H1 (cell line): Measurements from ENCODE around the gene MYO15B.
A peak's percentile ranks its signal among the peaks of the same experiment; 100 is the strongest.

ENCODE experiments used
- EZH2 ChIP-seq: fragments of 200-600 bp; sonication (generic); IDR thresholded peaks from 2 replicates; pipeline ENCODE4 v1.7.1; 2012; ENCODE audit warnings: low read depth, mild to moderate bottlenecking, moderate library complexity, low read length, inconsistent platforms; ENCODE audit not compliant: severe bottlenecking
- GABPA ChIP-seq: IDR thresholded peaks from 2 replicates; pipeline ENCODE4 v1.6.1; 2011; ENCODE audit warnings: mild to moderate bottlenecking, low read length, moderate library complexity, borderline replicate concordance; ENCODE audit not compliant: insufficient read depth
- RFX5 ChIP-seq: IDR thresholded peaks from 2 replicates; pipeline ENCODE4 v1.6.1; 2011; ENCODE audit warnings: low read depth, low read length, improper control_type of control experiment, borderline replicate concordance
- SP2 ChIP-seq: IDR thresholded peaks from 2 replicates; pipeline ENCODE4 v1.6.1; 2012; ENCODE audit warnings: mild to moderate bottlenecking, low read length, inconsistent platforms
- TCF12 ChIP-seq: IDR thresholded peaks from 2 replicates; pipeline ENCODE4 v1.6.1; 2011; ENCODE audit warnings: low read depth, mild to moderate bottlenecking, low read length
- TF ChIP-seq, protein P1 (sequence below), 3 experiments: IDR thresholded peaks; 1 replicate in 2 of 3; 2 replicates in 1 of 3; pipeline versions ENCODE4 v1.5.1 to v1.6.1; 2011; ENCODE audit warnings: low read length in 3 of 3, mild to moderate bottlenecking in 3 of 3, inconsistent platforms in 2 of 3, low read depth in 1 of 3, moderate library complexity in 1 of 3; ENCODE audit not compliant: insufficient read depth in 1 of 3; ENCODE audit errors: control extremely low read depth in 1 of 3

DNA sequence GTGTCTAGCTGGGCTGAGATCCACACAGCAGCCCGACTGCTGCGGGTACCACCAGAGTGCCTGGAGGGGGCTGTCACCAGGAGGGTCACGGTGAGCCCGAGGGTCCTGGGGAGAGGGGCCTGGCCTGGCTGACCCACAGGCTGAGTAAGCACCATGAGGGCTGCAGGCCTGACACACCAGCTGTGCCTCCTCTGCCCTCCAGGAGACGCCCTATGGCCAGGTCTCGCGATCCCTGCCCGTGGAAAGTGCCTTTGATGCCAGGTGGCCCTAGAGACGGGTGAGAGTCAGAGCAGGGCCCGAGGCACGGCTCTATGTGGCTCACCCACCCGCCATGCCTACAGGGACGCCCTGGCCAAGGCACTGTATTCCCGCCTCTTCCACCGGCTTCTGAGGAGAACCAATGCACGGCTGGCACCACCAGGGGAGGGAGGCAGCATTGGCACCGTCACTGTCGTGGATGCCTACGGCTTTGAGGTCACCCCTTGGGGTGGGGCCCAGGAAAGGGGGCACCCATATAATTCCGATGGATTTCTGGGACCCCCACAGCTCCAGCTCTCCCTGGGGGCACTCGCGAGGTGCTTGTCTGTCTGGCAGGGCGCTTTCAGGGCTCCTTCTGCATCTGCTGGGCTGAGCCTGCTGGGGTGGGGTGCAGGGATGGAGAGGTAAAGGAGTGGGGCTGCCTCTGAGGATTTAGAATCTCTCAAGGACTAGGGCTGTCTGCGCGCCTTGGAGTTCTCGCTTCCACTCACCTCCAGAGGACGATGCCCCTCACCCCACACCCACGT is 7.1 kb downstream of the MYO15B start:
- TF ChIP-seq, protein P1, sequence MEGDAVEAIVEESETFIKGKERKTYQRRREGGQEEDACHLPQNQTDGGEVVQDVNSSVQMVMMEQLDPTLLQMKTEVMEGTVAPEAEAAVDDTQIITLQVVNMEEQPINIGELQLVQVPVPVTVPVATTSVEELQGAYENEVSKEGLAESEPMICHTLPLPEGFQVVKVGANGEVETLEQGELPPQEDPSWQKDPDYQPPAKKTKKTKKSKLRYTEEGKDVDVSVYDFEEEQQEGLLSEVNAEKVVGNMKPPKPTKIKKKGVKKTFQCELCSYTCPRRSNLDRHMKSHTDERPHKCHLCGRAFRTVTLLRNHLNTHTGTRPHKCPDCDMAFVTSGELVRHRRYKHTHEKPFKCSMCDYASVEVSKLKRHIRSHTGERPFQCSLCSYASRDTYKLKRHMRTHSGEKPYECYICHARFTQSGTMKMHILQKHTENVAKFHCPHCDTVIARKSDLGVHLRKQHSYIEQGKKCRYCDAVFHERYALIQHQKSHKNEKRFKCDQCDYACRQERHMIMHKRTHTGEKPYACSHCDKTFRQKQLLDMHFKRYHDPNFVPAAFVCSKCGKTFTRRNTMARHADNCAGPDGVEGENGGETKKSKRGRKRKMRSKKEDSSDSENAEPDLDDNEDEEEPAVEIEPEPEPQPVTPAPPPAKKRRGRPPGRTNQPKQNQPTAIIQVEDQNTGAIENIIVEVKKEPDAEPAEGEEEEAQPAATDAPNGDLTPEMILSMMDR (IDR thresholded peaks at IDR 0.05; ENCODE audit: control extremely low read depth in 1 of 3, insufficient read depth in 1 of 3, low read depth in 1 of 3, low read length in 3 of 3), result peak; percentile 18 to 53 (median 31); a peak in 3 of 4 replicates
- no peak for TF ChIP-seq RFX5
- TF ChIP-seq SP2, result no peak
- no peak for TF ChIP-seq GABPA
- no peak for TF ChIP-seq TCF12
- no peak for TF ChIP-seq EZH2
